ENCODE data around the gene STAC3.

STAC3 gene

DNA sequence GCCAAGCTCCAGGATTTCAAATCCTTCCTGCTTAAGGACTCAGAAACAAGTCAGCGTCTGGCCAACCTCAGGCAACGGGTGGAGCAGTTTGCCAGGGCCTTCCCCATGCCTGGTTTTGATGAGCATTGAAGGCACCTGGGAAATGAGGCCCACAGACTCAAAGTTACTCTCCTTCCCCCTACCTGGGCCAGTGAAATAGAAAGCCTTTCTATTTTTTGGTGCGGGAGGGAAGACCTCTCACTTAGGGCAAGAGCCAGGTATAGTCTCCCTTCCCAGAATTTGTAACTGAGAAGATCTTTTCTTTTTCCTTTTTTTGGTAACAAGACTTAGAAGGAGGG lies 16.8 kb downstream of the STAC3 start:
- H3K27ac ChIP-seq (ENCODE audit: extremely low read depth, low read depth, low read length) = peak overlapping the region; percentile 66
- H3K4me1 ChIP-seq (ENCODE audit: control insufficient read depth, insufficient read depth, low read length) = peaks cover 21% of the 10 kb centered on the region
- H3K36me3 ChIP-seq (ENCODE audit: control insufficient read depth in 2 of 2, insufficient read depth in 1 of 2, low read length in 2 of 2) = peaks cover 0 to 55% of the 10 kb centered on the region in 2 experiments; a peak in 1 of 3 replicates
- POLR2A ChIA-PET = interaction anchor here (0.6 to 1.3 kb wide), 2 partner anchors 13 to 16 kb away, joined by 3 read pairs; no protein-coding TSS in a partner anchor
- CTCF ChIA-PET = interaction anchor here (0.7 to 23.3 kb wide), 3 partner anchors 6 to 224 kb away, joined by 5 to 628 read pairs (median 192); partner anchors contain the start of gene NXPH4
- no peak for TF ChIP-seq ZNF175 (tag by site-specific recombination; IDR thresholded peaks at IDR 0.05)
- TF ChIP-seq, protein P1, sequence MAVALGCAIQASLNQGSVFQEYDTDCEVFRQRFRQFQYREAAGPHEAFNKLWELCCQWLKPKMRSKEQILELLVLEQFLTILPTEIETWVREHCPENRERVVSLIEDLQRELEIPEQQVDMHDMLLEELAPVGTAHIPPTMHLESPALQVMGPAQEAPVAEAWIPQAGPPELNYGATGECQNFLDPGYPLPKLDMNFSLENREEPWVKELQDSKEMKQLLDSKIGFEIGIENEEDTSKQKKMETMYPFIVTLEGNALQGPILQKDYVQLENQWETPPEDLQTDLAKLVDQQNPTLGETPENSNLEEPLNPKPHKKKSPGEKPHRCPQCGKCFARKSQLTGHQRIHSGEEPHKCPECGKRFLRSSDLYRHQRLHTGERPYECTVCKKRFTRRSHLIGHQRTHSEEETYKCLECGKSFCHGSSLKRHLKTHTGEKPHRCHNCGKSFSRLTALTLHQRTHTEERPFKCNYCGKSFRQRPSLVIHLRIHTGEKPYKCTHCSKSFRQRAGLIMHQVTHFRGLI (tag by site-specific recombination; IDR thresholded peaks at IDR 0.05) = peak; percentile 67; the same call in 1 of the 2 replicates
- TF ChIP-seq PRDM1 (tag by site-specific recombination; IDR thresholded peaks at IDR 0.05) = peak; percentile 62
- TF ChIP-seq, protein P2, sequence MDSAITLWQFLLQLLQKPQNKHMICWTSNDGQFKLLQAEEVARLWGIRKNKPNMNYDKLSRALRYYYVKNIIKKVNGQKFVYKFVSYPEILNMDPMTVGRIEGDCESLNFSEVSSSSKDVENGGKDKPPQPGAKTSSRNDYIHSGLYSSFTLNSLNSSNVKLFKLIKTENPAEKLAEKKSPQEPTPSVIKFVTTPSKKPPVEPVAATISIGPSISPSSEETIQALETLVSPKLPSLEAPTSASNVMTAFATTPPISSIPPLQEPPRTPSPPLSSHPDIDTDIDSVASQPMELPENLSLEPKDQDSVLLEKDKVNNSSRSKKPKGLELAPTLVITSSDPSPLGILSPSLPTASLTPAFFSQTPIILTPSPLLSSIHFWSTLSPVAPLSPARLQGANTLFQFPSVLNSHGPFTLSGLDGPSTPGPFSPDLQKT (IDR thresholded peaks at IDR 0.05; ENCODE audit: borderline replicate concordance, low read depth, low read length) = no peak
- no peak for TF ChIP-seq ZNF701 (tag by site-specific recombination; IDR thresholded peaks at IDR 0.05)
- H3K4me3 ChIP-seq (ENCODE audit: low read depth, low read length) = no peak overlapping the region
- H3K9me3 ChIP-seq (ENCODE audit: control insufficient read depth, insufficient read depth, low read depth, low read length) = no peaks in the 10 kb centered on the region

DNA sequence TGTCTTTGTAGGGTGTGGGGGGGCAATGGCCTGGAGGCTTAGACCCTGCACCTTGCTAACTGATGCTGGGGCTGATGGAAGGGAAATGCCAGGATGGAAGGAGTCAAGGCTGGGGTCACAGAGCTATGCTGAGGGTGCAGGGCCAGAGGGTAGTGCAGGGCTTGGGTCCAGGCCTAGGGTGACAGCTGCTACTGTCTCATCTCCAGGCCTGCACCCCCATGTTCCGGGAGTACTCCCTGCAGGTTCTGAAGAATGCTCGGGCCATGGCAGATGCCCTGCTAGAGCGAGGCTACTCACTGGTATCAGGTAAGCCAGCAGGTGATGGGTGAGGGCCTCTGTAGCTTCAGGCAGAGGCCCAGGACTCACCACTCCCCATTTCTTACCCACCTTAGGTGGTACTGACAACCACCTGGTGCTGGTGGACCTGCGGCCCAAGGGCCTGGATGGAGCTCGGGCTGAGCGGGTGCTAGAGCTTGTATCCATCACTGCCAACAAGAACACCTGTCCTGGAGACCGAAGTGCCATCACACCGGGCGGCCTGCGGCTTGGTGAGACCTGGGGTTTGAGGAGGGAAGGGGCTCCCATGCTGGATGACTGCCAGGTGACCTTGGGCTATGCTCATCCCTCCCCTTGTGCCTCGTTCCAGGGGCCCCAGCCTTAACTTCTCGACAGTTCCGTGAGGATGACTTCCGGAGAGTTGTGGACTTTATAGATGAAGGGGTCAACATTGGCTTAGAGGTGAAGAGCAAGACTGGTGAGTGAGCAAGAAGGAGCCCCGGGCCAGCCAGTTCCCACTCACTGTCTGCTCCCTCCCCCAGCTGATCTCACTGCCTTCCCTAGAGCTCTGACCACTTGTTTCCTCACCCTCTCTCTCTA lies 17.4 kb downstream of the STAC3 start:
- CTCF ChIA-PET = interaction anchor here (0.6 to 23.3 kb wide), 6 partner anchors 6 to 379 kb away, joined by 3 to 628 read pairs (median 4); partner anchors contain the start of gene NXPH4
- TF ChIP-seq IKZF3 (tag by site-specific recombination; IDR thresholded peaks at IDR 0.05) (peak; percentile 38; the same call in 1 of the 2 replicates), ZNF777 (tag by site-specific recombination; IDR thresholded peaks at IDR 0.05; ENCODE audit: borderline replicate concordance) (no peak), HOXC10 (CRISPR knock-in tag; IDR thresholded peaks at IDR 0.05) (no peak), ZNF560 (tag by site-specific recombination; IDR thresholded peaks at IDR 0.05; ENCODE audit: borderline replicate concordance) (no peak), HOXD13 (CRISPR knock-in tag; IDR thresholded peaks at IDR 0.05; ENCODE audit: borderline replicate concordance) (no peak), ZNF140 (tag by site-specific recombination; IDR thresholded peaks at IDR 0.05) (no peak), ZNF223 (tag by site-specific recombination; IDR thresholded peaks at IDR 0.05) (peak; percentile 68; the same call in 1 of the 2 replicates), OSR2 (tag by site-specific recombination; IDR thresholded peaks at IDR 0.05) (no peak), ZNF664 (tag by site-specific recombination; IDR thresholded peaks at IDR 0.05) (no peak), SCRT2 (tag by site-specific recombination; IDR thresholded peaks at IDR 0.05) (0 out of 2 replicates have a peak, but pooled peaks have one; percentile 43), ZBTB20 (tag by site-specific recombination; IDR thresholded peaks at IDR 0.05) (peak; percentile 57; the same call in 1 of the 2 replicates)
- TF ChIP-seq, protein P3, sequence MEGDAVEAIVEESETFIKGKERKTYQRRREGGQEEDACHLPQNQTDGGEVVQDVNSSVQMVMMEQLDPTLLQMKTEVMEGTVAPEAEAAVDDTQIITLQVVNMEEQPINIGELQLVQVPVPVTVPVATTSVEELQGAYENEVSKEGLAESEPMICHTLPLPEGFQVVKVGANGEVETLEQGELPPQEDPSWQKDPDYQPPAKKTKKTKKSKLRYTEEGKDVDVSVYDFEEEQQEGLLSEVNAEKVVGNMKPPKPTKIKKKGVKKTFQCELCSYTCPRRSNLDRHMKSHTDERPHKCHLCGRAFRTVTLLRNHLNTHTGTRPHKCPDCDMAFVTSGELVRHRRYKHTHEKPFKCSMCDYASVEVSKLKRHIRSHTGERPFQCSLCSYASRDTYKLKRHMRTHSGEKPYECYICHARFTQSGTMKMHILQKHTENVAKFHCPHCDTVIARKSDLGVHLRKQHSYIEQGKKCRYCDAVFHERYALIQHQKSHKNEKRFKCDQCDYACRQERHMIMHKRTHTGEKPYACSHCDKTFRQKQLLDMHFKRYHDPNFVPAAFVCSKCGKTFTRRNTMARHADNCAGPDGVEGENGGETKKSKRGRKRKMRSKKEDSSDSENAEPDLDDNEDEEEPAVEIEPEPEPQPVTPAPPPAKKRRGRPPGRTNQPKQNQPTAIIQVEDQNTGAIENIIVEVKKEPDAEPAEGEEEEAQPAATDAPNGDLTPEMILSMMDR (tag by site-specific recombination; IDR thresholded peaks at IDR 0.05) = no peak
- TF ChIP-seq, protein P4, sequence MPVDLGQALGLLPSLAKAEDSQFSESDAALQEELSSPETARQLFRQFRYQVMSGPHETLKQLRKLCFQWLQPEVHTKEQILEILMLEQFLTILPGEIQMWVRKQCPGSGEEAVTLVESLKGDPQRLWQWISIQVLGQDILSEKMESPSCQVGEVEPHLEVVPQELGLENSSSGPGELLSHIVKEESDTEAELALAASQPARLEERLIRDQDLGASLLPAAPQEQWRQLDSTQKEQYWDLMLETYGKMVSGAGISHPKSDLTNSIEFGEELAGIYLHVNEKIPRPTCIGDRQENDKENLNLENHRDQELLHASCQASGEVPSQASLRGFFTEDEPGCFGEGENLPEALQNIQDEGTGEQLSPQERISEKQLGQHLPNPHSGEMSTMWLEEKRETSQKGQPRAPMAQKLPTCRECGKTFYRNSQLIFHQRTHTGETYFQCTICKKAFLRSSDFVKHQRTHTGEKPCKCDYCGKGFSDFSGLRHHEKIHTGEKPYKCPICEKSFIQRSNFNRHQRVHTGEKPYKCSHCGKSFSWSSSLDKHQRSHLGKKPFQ (tag by site-specific recombination; IDR thresholded peaks at IDR 0.05) = peak; percentile 90
- Histone ChIP-seq H3K27ac (ENCODE audit: extremely low read depth, low read depth, low read length) (peak overlapping the region; percentile 66), H3K4me1 (ENCODE audit: control insufficient read depth, insufficient read depth, low read length) (peaks cover 23% of the 10 kb centered on the region), H3K36me3 (ENCODE audit: control insufficient read depth in 2 of 2, insufficient read depth in 1 of 2, low read length in 2 of 2) (peaks cover 0 to 55% of the 10 kb centered on the region in 2 experiments; a peak in 1 of 3 replicates), H3K4me3 (ENCODE audit: low read depth, low read length) (no peak overlapping the region), H3K9me3 (ENCODE audit: control insufficient read depth, insufficient read depth, low read depth, low read length) (no peaks in the 10 kb centered on the region)
- POLR2A ChIA-PET = interaction anchor here (0.6 to 1.3 kb wide), 2 partner anchors 12 to 15 kb away, joined by 3 read pairs; no protein-coding TSS in a partner anchor

All from HEK293 (cell line).